Neural progenitor cell (in vitro differentiated cells): Measurements from ENCODE around the gene CTSK.

Experiments
- EZH2 ChIP-seq: fragments of 200-600 bp; sonication (generic); IDR thresholded peaks from 2 replicates; pipeline ENCODE4 v1.6.1; 2017; ENCODE audit warnings: antibody characterized with exemption, mild to moderate bottlenecking, moderate library complexity
- TF ChIP-seq, protein P1 (sequence below): fragments of 200-600 bp; sonication (generic); IDR thresholded peaks from 2 replicates; pipeline ENCODE4 v1.5.1; 2017; ENCODE audit warnings: antibody characterized with exemption, mild to moderate bottlenecking

DNA sequence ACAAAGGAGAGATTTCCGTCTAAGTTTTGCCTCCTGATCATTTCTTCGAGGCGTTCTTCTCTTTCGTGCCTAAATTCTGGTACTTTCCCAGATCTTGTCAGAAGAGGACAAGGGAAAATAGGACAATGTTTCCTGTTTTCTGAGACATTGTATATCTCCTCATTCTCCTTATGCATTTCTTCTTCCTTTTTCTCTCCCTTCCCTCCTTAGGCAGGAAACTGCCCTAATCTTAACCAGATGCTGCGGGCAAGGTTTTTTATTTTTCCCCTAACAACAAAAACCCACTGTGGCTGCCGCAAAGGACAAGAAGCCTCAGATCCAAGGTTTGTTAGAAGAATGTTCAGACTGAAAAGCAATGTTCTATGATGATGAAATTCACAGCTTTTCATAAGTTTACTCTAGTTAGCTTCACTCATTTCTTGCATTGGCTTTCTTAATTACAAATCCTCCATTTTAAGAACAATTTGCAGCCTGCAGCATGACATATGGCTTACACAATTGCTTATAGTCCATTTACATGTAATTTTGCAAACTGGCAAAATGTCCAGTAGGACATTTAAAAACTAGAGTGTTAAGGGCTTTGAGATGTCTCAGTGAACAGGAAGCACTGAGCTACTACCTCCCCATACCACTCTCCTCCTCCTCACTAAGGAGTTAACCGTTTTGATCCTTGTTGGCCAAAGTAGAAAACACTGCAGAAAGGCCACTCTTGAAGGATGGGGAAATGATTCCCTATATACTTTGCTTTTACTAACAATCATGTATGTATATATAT is 624 bp downstream of the CTSK start:
- TF ChIP-seq, protein P1, sequence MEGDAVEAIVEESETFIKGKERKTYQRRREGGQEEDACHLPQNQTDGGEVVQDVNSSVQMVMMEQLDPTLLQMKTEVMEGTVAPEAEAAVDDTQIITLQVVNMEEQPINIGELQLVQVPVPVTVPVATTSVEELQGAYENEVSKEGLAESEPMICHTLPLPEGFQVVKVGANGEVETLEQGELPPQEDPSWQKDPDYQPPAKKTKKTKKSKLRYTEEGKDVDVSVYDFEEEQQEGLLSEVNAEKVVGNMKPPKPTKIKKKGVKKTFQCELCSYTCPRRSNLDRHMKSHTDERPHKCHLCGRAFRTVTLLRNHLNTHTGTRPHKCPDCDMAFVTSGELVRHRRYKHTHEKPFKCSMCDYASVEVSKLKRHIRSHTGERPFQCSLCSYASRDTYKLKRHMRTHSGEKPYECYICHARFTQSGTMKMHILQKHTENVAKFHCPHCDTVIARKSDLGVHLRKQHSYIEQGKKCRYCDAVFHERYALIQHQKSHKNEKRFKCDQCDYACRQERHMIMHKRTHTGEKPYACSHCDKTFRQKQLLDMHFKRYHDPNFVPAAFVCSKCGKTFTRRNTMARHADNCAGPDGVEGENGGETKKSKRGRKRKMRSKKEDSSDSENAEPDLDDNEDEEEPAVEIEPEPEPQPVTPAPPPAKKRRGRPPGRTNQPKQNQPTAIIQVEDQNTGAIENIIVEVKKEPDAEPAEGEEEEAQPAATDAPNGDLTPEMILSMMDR, result no peak
- no peak for TF ChIP-seq EZH2
